Mucosa of stomach (tissue), 1 donor: ENCODE results near the gene KISS1.

Experiments
- H3K27me3 ChIP-seq: one replicate; pipeline ENCODE4 v1.7.0; 2013; ENCODE audit warnings: mild to moderate bottlenecking, low read length; ENCODE audit not compliant: control insufficient read depth, insufficient read depth
- H3K36me3 ChIP-seq: one replicate; pipeline ENCODE4 v1.7.0; 2013; ENCODE audit warnings: low read length; ENCODE audit not compliant: control insufficient read depth, insufficient read depth
- H3K4me1 ChIP-seq: one replicate; pipeline ENCODE4 v1.7.0; 2013; ENCODE audit warnings: mild to moderate bottlenecking, low read length; ENCODE audit not compliant: control insufficient read depth, insufficient read depth
- H3K4me3 ChIP-seq: one replicate; pipeline ENCODE4 v1.7.0; 2013; ENCODE audit warnings: low read length
- H3K9ac ChIP-seq: one replicate; pipeline ENCODE4 v1.7.0; 2013; ENCODE audit warnings: mild to moderate bottlenecking, low read length, moderate library complexity
- H3K9me3 ChIP-seq: one replicate; pipeline ENCODE4 v1.7.0; 2013; ENCODE audit warnings: mild to moderate bottlenecking, low read length, moderate library complexity; ENCODE audit not compliant: control insufficient read depth
- donor health status: Pancreatic carcinoma.

The KISS1 gene

DNA sequence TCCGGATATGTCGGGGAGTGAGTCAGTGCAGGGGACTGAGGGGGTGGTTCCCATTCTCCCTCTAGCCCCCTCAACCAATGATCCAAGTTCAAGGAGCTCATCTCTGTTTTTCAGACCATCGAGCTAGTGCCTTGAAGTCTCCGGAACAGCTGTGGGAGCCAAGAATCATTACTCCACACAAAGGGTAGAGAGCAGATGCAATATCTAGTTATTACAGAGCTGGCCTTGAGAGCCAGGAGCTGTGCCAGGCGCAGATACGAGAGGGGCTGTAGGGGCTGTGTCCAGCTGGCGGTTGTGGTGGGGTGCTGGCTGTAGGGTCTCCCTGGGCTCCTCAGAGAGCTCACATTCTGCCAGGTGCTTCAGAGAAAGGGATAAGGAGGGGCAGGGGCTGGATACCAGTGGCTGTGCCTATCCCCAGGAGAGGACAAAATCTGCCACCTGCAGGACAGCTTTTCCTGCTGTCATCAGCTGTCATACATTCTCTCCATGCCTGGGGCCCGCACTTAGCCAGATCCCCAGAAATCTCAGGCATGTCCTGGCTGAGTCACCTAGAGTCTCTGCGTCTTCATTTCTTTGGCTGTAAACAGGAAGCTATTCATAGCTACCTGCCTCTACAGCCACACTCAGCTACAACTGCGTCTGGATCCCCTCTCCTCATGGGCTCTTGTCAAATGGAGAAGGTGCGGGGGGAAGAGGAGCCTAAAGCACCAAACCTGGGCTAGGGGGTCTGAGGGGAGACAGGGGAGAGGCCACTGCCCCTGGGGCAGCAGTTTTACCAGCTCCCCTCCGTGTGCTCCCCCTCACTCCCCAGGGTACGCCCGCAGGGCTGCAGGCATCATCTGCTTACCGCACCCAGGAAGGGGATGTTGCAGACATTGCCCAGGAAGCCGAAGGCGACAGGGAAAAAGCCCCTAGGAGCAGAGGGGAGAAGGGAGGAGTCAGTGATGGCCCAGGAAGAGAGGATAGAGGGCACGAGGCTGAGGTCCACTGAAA lies 2.4 kb upstream of the KISS1 start:
- Histone ChIP-seq H3K4me1 (peaks cover 10% of the 10 kb centered on the region), H3K27me3 (no peaks in the 10 kb centered on the region), H3K9ac (no peak overlapping the region), H3K4me3 (no peak overlapping the region), H3K9me3 (no peaks in the 10 kb centered on the region), H3K36me3 (no peaks in the 10 kb centered on the region)

DNA sequence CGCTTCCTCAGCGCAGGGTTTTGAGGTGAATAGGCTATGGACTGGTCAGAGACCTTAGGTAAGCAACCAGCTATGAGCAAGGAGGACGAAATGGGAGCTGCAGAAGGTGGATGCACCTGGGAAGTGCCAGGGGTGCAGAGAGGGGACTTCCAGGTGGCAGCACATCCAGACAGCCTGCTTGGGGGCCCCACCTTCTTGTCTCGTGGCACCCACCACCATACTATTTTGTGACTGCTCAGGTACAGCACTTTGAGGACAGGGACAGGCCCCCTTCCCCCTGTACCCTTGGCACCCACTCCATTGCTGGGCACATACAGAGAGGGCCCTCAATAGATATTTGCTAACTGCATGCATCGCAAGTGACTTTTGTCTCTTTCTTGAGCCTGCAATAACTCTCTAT lies 777 bp upstream of the KISS1 start:
- H3K4me3 ChIP-seq, result no peak overlapping the region
- H3K4me1 ChIP-seq, result peaks cover 25% of the 10 kb centered on the region
- no peaks in the 10 kb centered on the region for H3K27me3 ChIP-seq
- H3K9ac ChIP-seq, result no peak overlapping the region
- no peaks in the 10 kb centered on the region for H3K36me3 ChIP-seq
- no peaks in the 10 kb centered on the region for H3K9me3 ChIP-seq

DNA sequence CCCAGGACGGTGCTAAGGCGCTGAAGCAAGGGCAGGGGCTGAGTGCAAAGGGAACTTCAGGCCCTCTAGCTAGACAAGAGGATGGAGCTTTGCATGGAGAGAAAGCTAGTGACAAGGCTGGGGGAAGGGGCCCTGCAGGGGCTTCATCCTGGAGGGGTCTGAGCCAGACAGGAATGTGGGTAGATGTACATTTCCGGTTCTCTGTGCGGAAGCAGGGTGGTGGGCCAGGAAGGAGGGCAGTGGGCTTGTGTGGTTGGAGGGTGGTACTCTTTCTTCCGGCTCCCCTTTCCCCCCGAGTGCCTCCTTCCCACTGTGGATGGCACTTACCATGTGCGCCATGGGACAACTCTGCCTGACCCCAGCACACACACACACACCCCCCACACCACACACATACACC lies 1.5 kb downstream of the KISS1 start:
- no peaks in the 10 kb centered on the region for H3K36me3 ChIP-seq
- no peaks in the 10 kb centered on the region for H3K9me3 ChIP-seq
- peaks cover 2% of the 10 kb centered on the region for H3K27me3 ChIP-seq
- no peak overlapping the region for H3K4me3 ChIP-seq
- peaks cover 39% of the 10 kb centered on the region for H3K4me1 ChIP-seq
- no peak overlapping the region for H3K9ac ChIP-seq

DNA sequence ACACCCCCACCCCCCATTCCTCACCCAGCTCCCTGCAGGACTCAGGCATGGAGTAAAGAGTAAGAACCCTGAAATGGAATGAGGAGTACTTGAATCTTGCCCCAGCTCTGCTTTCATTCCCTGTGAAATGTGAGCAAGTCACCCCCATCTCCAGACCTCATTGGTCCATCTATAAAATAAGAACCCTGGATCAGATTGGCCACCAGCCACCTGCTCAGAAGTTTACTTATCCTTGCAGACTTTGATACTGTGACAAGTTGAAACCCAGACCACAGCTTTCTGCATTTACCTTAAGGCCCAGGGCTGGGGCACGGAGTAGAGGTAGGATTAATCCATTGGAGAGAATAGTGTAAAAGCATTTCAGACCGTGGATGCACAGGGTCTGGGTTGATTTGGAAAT lies 2.2 kb downstream of the KISS1 start:
- H3K9ac ChIP-seq, result no peak overlapping the region
- H3K4me1 ChIP-seq, result peaks cover 39% of the 10 kb centered on the region
- H3K4me3 ChIP-seq, result no peak overlapping the region
- no peaks in the 10 kb centered on the region for H3K9me3 ChIP-seq
- H3K36me3 ChIP-seq, result no peaks in the 10 kb centered on the region
- peaks cover 8% of the 10 kb centered on the region for H3K27me3 ChIP-seq

DNA sequence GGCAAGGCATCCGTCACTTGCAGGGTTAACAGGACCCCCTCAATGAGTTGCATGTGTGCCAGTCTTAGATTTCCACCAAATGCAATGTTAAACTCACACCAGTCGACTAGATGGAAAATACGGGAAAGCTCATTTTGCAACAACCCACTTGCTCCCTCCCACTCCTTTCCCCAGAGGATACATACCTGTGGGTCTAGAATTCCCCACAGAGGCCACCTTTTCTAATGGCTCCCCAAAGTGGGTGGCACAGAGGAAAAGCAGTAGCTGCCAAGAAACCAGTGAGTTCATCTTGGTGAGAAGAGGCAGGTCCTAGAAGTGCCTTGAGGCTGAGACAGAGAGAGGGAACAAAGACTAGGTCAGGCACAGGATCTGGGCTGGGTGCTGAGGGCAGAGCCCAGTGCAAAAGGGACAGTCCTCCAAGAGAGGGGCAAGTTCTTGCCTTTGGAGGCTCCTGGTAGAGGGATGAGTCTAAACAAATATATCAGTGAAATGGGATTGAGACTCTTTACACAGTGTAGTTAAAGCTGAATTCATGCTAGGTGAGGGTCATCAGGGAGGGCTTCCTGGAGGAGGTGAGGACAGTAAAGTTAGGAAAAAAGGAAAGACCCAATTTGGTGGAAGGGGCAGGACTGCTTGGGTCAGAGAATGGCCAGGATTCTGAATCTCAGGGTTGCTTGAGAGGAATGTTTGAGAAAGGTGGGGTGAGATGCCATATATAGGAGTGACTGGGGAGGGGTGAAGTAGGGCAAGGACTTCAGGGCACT lies 3.5 kb downstream of the KISS1 start:
- peaks cover 39% of the 10 kb centered on the region for H3K4me1 ChIP-seq
- H3K36me3 ChIP-seq, result no peaks in the 10 kb centered on the region
- H3K27me3 ChIP-seq, result peaks cover 18% of the 10 kb centered on the region
- H3K9ac ChIP-seq, result no peak overlapping the region
- H3K4me3 ChIP-seq, result no peak overlapping the region
- H3K9me3 ChIP-seq, result no peaks in the 10 kb centered on the region

DNA sequence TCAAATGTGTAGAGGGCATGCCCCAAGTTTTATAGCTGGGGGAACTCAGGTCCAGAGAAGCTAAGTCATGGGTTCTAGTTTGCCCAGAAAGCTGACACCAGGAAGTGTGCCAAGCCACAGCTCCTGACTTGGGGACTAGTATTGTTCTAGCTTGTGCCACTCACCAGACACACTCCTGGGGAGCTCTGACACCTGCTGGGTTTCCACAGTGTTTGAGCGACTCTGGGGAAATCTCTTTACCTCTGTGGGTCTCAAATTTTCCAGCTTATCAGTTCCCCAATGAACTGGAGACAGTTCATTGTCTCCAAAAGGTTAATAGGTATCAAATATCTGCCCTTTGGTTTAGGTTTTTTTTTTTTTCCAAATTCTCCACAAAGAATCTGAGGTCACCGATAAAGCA lies 4.2 kb downstream of the KISS1 start:
- H3K4me1 ChIP-seq, result peaks cover 39% of the 10 kb centered on the region
- no peaks in the 10 kb centered on the region for H3K9me3 ChIP-seq
- H3K36me3 ChIP-seq, result no peaks in the 10 kb centered on the region
- H3K27me3 ChIP-seq, result peaks cover 23% of the 10 kb centered on the region
- no peak overlapping the region for H3K9ac ChIP-seq
- H3K4me3 ChIP-seq, result no peak overlapping the region

DNA sequence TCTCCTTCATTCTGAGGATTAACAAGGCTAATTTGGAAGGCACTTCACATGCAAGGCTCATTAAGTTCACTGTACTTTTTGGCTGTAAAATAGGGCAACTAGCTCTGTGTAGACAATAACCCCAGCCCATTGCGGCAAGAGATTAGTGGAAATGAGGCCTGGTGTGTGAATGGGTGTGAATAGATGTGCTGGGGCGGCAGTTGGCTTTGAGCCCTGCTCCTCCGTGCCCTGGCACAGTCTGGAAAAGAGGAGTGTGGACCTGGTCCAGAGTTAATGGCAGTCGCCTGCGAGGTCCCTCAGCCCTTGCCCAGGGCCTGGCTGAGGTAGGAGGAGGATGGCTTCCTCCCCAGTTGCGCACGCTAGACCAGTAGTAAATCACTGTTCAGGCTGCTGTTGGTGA lies 4.8 kb downstream of the KISS1 start:
- Histone ChIP-seq H3K4me3 (no peak overlapping the region), H3K9ac (no peak overlapping the region), H3K27me3 (peaks cover 23% of the 10 kb centered on the region), H3K36me3 (no peaks in the 10 kb centered on the region), H3K9me3 (no peaks in the 10 kb centered on the region), H3K4me1 (peaks cover 39% of the 10 kb centered on the region)

DNA sequence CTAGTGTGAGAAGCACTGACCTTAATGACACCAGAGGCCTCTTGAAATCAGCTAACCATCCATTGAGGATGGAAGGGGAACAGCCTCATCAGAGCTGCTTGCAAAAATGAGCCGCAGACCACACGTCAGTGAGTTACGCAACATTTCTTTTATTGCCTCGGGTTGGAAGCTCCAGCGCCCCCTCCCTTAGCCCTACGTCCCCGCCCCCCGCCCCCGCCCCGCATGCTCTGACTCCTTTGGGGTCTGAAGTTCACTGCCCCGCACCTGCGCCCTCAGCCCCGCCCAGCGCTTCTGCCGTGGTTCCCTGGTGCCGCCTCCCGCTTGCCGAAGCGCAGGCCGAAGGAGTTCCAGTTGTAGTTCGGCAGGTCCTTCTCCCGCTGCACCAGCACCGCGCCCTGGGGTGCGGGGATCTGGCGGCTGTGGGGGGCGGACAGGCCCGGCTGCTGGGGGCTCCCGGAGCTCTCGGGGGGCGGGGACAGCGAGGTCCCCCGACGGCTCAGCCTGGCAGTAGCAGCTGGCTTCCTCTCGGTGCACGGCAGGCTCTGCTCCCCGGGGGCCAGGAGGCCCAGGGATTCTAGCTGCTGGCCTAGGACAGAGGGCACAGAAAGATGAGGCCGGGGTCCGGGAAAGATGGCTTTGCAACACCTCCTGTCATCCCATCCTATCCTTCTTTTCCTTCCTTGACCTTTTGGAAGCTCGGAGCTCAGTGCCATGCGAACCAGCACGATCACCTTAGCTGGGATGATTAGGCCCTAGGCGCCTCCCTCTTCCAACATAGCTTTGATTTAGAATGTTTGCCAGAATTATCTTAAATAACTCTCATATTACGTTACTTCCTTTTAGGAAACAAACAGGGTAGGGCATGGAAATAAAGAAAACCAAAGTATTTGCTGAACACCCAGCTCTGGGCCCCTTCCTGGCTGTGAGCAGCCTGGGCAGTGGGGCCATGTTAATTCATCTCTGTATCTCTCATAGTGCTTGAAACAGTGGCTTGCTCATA lies 5.8 kb downstream of the KISS1 start:
- no peak overlapping the region for H3K4me3 ChIP-seq

DNA sequence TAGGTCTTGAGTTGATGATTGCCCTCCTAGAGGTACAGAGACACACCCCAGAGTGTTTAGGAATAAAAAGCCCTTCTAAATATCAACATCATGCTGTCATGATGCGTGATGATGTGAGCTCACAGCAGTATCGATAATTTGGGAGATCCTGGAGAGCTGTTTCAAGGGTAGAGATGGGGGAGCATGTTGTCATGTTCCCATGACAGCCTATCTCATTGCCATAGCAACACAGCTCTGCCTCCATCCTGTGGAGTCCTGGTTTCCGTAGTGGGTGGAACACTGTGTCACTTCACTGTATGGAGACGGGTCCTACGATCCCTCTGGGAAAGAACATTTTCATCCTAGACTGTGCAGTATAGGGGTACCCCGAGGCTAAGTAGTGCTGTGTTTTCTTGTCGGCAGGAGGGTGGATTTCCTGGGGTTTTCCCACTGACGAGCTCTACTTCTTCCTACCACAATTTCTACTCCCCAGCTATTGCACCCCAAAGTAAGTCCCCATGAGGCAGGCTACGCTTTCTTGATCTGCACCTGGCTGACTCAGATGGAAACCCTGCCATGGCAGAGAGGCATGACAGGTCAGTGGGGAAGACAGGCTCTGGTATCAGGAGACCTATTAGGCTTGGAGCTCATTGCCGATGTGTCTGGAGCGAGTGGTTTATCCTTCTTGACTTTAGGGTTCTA lies 7.2 kb downstream of the KISS1 start:
- no peak overlapping the region for H3K4me3 ChIP-seq
- peaks cover 23% of the 10 kb centered on the region for H3K27me3 ChIP-seq
- no peaks in the 10 kb centered on the region for H3K36me3 ChIP-seq
- no peaks in the 10 kb centered on the region for H3K9me3 ChIP-seq
- no peak overlapping the region for H3K9ac ChIP-seq
- H3K4me1 ChIP-seq, result peaks cover 33% of the 10 kb centered on the region

More for the DNA sequence above, 5.8 kb downstream of the KISS1 start:
- H3K36me3 ChIP-seq, result no peaks in the 10 kb centered on the region
- no peaks in the 10 kb centered on the region for H3K9me3 ChIP-seq
- peaks cover 23% of the 10 kb centered on the region for H3K27me3 ChIP-seq
- no peak overlapping the region for H3K9ac ChIP-seq
- peaks cover 39% of the 10 kb centered on the region for H3K4me1 ChIP-seq

DNA sequence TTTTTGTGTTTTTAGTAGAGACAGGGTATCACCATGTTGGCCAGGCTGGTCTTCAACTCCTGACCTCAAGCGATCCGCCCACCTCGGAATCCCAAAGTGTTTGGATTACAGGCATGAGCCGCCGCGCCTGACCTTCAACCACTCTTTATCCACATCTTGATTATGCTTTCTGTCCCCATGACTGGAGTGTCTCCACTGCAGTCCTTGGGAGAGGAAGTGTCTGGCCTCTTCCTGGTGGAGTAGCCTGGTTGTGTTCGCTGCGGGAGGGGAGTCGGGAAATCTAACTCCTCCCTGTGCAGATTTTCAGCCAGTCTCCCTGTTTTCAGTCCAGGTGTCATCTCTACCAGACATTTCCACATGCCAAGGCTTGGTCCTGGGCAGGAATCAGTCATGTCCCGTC lies 9.7 kb downstream of the KISS1 start:
- H3K4me3 ChIP-seq, result no peak overlapping the region
- no peaks in the 10 kb centered on the region for H3K9me3 ChIP-seq
- H3K27me3 ChIP-seq, result peaks cover 23% of the 10 kb centered on the region
- H3K36me3 ChIP-seq, result no peaks in the 10 kb centered on the region
- peaks cover 9% of the 10 kb centered on the region for H3K4me1 ChIP-seq
- no peak overlapping the region for H3K9ac ChIP-seq

DNA sequence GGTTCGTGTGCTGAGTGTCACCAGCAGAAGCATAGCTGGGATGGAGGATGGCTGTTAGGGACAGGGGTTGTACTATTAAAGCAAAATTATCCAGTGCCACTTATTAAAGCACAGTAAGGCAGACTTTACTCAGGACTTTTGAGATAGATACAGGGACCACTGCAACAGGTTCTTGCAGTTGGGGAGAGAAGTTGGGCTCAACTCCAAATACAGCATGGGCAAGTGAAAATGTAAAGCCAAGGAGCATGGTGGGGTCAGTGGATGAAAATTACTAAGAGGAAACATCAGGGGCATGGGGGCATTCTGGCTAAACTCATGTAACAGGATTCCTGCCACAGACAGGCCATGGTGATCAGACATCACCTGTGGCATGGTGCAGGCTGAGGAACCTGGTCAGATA lies 15.2 kb downstream of the KISS1 start:
- H3K4me1 ChIP-seq, result peaks cover 6% of the 10 kb centered on the region
- H3K27me3 ChIP-seq, result no peaks in the 10 kb centered on the region
- no peaks in the 10 kb centered on the region for H3K9me3 ChIP-seq
- H3K4me3 ChIP-seq, result no peak overlapping the region
- H3K36me3 ChIP-seq, result no peaks in the 10 kb centered on the region
- no peak overlapping the region for H3K9ac ChIP-seq
